IPS DF 6.9 (cell line): ENCODE measurements around the gene RAPGEF3.

ENCODE experiments used
- DNase-seq: peaks from one replicate; pipeline ENCODE4 v3.0.0-alpha.2; 2013; ENCODE audit warnings: low read depth, low spot score
- H3K27ac ChIP-seq: one replicate; pipeline ENCODE4 v1.5.1; 2013; ENCODE audit warnings: low read length, control low read depth
- H3K27me3 ChIP-seq: 2 replicates; pipeline ENCODE4 v1.6.1; 2013; ENCODE audit warnings: mild to moderate bottlenecking, low read length; ENCODE audit not compliant: control insufficient read depth, insufficient read depth
- H3K36me3 ChIP-seq: 2 replicates; pipeline ENCODE4 v1.6.1; 2013; ENCODE audit warnings: low read length; ENCODE audit not compliant: control insufficient read depth, insufficient read depth
- H3K4me1 ChIP-seq: 2 replicates; pipeline ENCODE4 v1.6.1; 2013; ENCODE audit warnings: low read length; ENCODE audit not compliant: control insufficient read depth, insufficient read depth
- H3K4me3 ChIP-seq: 2 replicates; pipeline ENCODE4 v1.5.1; 2013; ENCODE audit warnings: mild to moderate bottlenecking, low read length
- H3K9me3 ChIP-seq: 2 replicates; pipeline ENCODE4 v1.6.1; 2013; ENCODE audit warnings: low read length, inconsistent platforms; ENCODE audit not compliant: control insufficient read depth, insufficient read depth
- WGBS: extraction: QIAGEN DNeasy Blood & Tissue Kit; methylation state at CpG from one replicate; pipeline ENCODE4 v1.1.7; 2013; ENCODE audit warnings: mixed read lengths, missing lambda C conversion rate; ENCODE audit not compliant: insufficient read length, insufficient coverage; 5-methylcytosine and 5-hydroxymethylcytosine counted together

Gene RAPGEF3

DNA sequence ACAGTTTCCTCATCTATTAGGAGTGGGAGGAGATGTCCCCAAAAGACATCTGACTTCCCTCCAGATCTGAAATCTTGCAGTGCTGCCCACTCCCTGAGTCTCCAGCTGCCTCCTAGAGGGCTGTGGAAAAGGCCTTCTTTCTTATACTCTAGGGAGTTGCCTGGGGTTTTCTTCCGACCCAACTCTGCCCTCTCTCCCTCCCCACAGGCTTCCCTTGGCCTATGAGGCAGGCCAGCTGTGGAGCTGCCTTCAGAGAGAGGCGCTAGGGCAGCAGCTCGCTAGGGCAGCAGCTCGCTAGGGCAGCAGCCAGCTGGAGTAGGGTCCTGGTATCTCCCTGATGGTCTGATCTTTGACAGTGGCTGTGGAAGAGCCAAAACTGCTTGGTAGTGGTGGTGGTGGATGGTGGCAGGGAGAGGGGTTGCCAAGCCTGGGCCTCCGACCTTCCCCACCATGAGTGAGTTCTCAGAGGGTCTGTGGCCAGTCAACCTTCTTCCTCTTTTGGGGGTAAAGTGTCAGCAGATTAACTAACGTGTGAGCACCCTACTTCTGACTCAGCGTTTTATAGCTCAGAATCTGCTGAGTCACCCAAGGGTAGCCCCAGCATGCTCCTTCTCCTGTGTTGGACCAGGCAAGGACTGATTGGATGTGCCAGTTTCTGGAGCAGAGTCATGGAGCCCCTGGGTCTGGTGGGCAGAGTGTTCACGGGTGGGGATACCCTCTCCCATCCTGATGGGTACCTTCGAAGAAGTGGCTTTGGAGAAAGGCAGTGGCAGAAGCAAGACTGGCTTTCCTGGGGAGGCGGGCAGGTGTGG is 16.6 kb upstream of the RAPGEF3 start:
- WGBS, result no CpG with 5 or more reads among the region's 10 CpGs
- no peaks in the 10 kb centered on the region for H3K9me3 ChIP-seq
- H3K36me3 ChIP-seq, result no peaks in the 10 kb centered on the region
- H3K27ac ChIP-seq, result no peak overlapping the region
- H3K4me3 ChIP-seq, result no peak overlapping the region
- H3K4me1 ChIP-seq, result peaks cover 7% of the 10 kb centered on the region
- no peak for DNase-seq
- no peaks in the 10 kb centered on the region for H3K27me3 ChIP-seq

DNA sequence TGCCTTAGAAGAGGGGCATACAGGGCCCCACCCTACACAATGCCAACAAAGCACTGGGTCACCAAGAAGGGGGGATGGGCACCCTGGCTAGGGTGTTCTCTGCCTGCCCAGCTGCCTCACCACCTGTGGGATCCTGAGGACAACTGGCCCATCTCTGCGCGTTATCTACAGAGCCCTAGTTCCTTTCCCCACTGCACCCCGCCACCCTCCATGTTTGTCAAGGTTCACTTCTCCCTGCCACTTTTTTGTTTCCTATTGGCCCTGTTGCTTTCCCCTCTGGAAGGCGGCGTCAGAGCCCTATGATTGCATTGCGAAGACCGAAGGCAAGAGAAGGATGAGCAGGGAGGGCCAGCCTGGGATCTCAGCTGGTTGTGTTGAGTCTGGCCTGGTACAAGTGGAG is 16.0 kb upstream of the RAPGEF3 start:
- H3K27ac ChIP-seq, result no peak overlapping the region
- no peak overlapping the region for H3K4me3 ChIP-seq
- no peaks in the 10 kb centered on the region for H3K9me3 ChIP-seq
- no CpG with 5 or more reads among the region's 7 CpGs for WGBS
- no peak for DNase-seq
- no peaks in the 10 kb centered on the region for H3K36me3 ChIP-seq
- H3K4me1 ChIP-seq, result peaks cover 7% of the 10 kb centered on the region
- no peaks in the 10 kb centered on the region for H3K27me3 ChIP-seq

DNA sequence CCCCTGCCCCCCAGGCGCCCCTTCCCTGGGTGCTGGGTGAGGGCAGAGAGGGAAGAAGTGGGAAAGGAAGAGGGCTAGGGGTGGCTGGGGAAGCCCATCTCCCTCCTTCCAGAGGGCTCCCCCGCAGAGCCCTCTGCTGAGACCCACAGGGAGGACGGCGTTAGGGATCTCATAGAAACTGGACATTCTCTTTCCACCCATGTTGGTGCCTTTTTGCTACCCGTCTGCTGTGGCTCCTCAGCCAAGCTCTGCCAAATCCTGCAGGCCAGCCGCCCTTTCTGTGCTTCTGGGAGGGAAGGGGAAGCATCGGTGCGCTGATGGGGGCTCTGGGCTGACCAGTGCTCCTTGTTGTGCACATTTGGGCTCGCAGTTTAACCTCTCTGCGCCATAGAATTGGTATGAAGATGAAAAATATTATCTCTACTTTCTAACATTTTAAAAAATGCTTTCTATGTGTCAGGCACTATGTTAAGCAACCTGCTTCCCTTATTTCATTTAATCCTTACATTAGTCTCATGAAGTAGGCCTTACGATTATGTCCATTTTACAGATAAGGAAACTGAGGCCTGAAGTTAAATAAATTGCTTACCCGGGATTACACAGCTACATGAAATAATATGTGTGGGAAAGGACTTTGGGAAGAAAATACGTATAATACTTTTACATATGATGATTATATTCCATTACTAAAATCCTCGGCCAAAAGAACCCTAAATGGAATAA is 15.3 kb upstream of the RAPGEF3 start:
- H3K9me3 ChIP-seq, result no peaks in the 10 kb centered on the region
- H3K4me3 ChIP-seq, result peak overlapping the region; percentile 43; the same call in 1 of the 2 replicates
- H3K27me3 ChIP-seq, result no peaks in the 10 kb centered on the region
- no peak overlapping the region for H3K27ac ChIP-seq
- no peak for DNase-seq
- H3K36me3 ChIP-seq, result no peaks in the 10 kb centered on the region
- WGBS, result no CpG with 5 or more reads among the region's 14 CpGs
- peaks cover 7% of the 10 kb centered on the region for H3K4me1 ChIP-seq

- H3K27ac ChIP-seq, result no peak within 1 kb of the TSS
These were observed 14.6 kb upstream of the RAPGEF3 start, which contains the start of gene SLC48A1 for GRCh38 chr12:47773062-47773857. Gene SLC48A1, plus strand, starts transcription at chr12:47773238. Its CDS starts 67 bp downstream, at chr12:47773305.

GRCh38 chr12:47772738-47773061 is 14.0 kb upstream of the RAPGEF3 start:
- Histone ChIP-seq H3K4me1 (peaks cover 3% of the 10 kb centered on the region; the same call in 1 of the 2 replicates), H3K4me3 (no peak overlapping the region; the same call in 1 of the 2 replicates), H3K27ac (no peak overlapping the region), H3K9me3 (no peaks in the 10 kb centered on the region), H3K36me3 (no peaks in the 10 kb centered on the region), H3K27me3 (no peaks in the 10 kb centered on the region)
- DNase-seq, result no peak
- no CpG with 5 or more reads among the region's 17 CpGs for WGBS

More at GRCh38 chr12:47773062-47773857, 14.6 kb upstream of the RAPGEF3 start, which contains the start of gene SLC48A1:
- DNase-seq, result no peak
- Histone ChIP-seq H3K9me3 (no peaks in the 10 kb centered on the region), H3K27me3 (no peaks in the 10 kb centered on the region), H3K36me3 (no peaks in the 10 kb centered on the region), H3K4me1 (peaks cover 7% of the 10 kb centered on the region), H3K4me3 (peak within 1 kb of the TSS; percentile 43; the same call in 1 of the 2 replicates)
- no CpG with 5 or more reads among the region's 106 CpGs for WGBS

- peaks cover 3% of the 10 kb centered on the region; the same call in 1 of the 2 replicates for H3K4me1 ChIP-seq
- H3K27me3 ChIP-seq, result no peaks in the 10 kb centered on the region
- WGBS, result no CpG with 5 or more reads among the region's 13 CpGs
- H3K36me3 ChIP-seq, result no peaks in the 10 kb centered on the region
- no peak overlapping the region for H3K27ac ChIP-seq
- no peak for DNase-seq
- H3K4me3 ChIP-seq, result no peak overlapping the region
- H3K9me3 ChIP-seq, result no peaks in the 10 kb centered on the region
These were observed 13.5 kb upstream of the RAPGEF3 start for GRCh38 chr12:47772094-47772660.

GRCh38 chr12:47771304-47771703 is 12.6 kb upstream of the RAPGEF3 start:
- Histone ChIP-seq H3K4me3 (no peak overlapping the region), H3K9me3 (no peaks in the 10 kb centered on the region), H3K4me1 (peaks cover 3% of the 10 kb centered on the region; the same call in 1 of the 2 replicates), H3K36me3 (no peaks in the 10 kb centered on the region), H3K27me3 (no peaks in the 10 kb centered on the region), H3K27ac (no peak overlapping the region)
- DNase-seq, result no peak
- WGBS, result no CpG with 5 or more reads among the region's 6 CpGs

- Histone ChIP-seq H3K27me3 (no peaks in the 10 kb centered on the region), H3K9me3 (no peaks in the 10 kb centered on the region), H3K27ac (no peak overlapping the region), H3K4me1 (peaks cover 3% of the 10 kb centered on the region; the same call in 1 of the 2 replicates), H3K36me3 (no peaks in the 10 kb centered on the region), H3K4me3 (no peak overlapping the region)
- no peak for DNase-seq
- no CpG with 5 or more reads among the region's 3 CpGs for WGBS
These were observed 11.5 kb upstream of the RAPGEF3 start for GRCh38 chr12:47770086-47770726.

DNA sequence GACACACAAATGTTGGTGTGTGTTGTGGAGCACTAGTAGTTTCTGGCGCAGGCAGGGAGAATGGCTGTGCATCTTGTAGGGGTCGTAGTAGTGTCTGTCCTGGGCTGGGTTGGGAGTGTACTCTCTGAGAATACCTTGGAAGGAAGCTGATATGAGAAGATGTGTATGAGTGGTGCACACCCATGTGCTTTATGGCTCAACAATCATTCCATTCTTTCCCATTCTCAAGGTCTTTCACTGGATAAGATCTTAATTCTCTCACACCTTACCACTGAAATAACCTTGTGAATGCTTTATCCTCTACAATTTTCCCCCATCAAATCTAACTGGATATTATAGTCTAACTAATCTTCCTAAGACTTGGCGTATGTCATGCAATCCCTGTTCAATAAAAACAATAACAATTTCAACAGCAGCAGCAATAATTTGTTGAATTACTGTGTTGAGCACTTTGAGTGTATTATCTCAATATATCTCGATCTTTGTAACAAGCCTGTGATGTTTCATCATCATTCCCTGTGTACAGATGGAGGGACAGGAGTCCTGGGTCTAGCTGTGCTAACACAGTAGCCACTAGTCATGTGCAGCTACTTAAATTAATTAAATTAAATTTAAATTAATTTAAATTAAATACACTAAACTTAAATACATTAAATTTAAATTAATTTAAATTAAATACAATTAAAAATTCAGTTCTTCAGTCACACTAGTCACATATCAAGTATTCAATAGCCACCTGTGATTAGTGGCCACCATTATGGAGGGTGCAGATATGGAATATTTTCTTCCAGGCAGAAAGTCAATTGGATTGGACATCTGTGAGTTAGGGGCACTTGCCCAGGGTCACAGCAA is 10.8 kb upstream of the RAPGEF3 start:
- H3K9me3 ChIP-seq, result no peaks in the 10 kb centered on the region
- H3K36me3 ChIP-seq, result no peaks in the 10 kb centered on the region
- H3K27ac ChIP-seq, result no peak overlapping the region
- WGBS, result no CpG with 5 or more reads among the region's 4 CpGs
- H3K27me3 ChIP-seq, result no peaks in the 10 kb centered on the region
- no peak overlapping the region for H3K4me3 ChIP-seq
- no peak for DNase-seq
- H3K4me1 ChIP-seq, result peaks cover 3% of the 10 kb centered on the region; the same call in 1 of the 2 replicates
